Liver (tissue), 3 donors: ENCODE results near the gene NLRP6.

Source experiments
- CTCF ChIP-seq: fragments of 150-350 bp; IDR thresholded peaks from 2 replicates; pipeline ENCODE4 v1.5.1; 2017; ENCODE audit warnings: improper control_type of control experiment, low read depth, low read length; ENCODE audit not compliant: missing input control
- GABPA ChIP-seq, 2 donors: IDR thresholded peaks in 1 of 2; conservative IDR thresholded peaks in 1 of 2; 2 replicates each; pipeline ENCODE4 v1.6.1; 2016; ENCODE audit warnings: antibody characterized with exemption in 2 of 2, mild to moderate bottlenecking in 1 of 2, moderate library complexity in 1 of 2
- JUND ChIP-seq, 2 donors: IDR thresholded peaks; 2 replicates each; pipeline ENCODE4 v1.6.1; 2016; ENCODE audit warnings: antibody characterized with exemption in 2 of 2
- MAX ChIP-seq: IDR thresholded peaks from 2 replicates; pipeline ENCODE4 v1.6.1; 2016; ENCODE audit warnings: antibody characterized with exemption
- RXRA ChIP-seq, 2 donors: IDR thresholded peaks; 2 replicates each; pipeline ENCODE4 v1.6.1; 2017 to 2018; ENCODE audit warnings: antibody characterized with exemption in 2 of 2, mild to moderate bottlenecking in 1 of 2
- TAF1 ChIP-seq: conservative IDR thresholded peaks from 2 replicates; pipeline ENCODE4 v1.6.1; 2016; ENCODE audit warnings: antibody characterized with exemption, mild to moderate bottlenecking
- TF ChIP-seq, protein P1 (sequence below): IDR thresholded peaks from 2 replicates; pipeline ENCODE4 v1.6.1; 2016; ENCODE audit warnings: antibody characterized with exemption, mild to moderate bottlenecking
- donor health status: healthy.
- donor health status: healthy.

GRCh38 chr11:271319-271715 lies 6.9 kb upstream of the NLRP6 start:
- TF ChIP-seq CTCF (no peak), GABPA (IDR thresholded peaks at IDR 0.05 in 1 of 2, conservative IDR thresholded peaks at IDR 0.05 in 1 of 2) (no peak), JUND (IDR thresholded peaks at IDR 0.05) (no peak), TAF1 (no peak), MAX (no peak), RXRA (IDR thresholded peaks at IDR 0.05) (no peak)
- TF ChIP-seq, protein P1, sequence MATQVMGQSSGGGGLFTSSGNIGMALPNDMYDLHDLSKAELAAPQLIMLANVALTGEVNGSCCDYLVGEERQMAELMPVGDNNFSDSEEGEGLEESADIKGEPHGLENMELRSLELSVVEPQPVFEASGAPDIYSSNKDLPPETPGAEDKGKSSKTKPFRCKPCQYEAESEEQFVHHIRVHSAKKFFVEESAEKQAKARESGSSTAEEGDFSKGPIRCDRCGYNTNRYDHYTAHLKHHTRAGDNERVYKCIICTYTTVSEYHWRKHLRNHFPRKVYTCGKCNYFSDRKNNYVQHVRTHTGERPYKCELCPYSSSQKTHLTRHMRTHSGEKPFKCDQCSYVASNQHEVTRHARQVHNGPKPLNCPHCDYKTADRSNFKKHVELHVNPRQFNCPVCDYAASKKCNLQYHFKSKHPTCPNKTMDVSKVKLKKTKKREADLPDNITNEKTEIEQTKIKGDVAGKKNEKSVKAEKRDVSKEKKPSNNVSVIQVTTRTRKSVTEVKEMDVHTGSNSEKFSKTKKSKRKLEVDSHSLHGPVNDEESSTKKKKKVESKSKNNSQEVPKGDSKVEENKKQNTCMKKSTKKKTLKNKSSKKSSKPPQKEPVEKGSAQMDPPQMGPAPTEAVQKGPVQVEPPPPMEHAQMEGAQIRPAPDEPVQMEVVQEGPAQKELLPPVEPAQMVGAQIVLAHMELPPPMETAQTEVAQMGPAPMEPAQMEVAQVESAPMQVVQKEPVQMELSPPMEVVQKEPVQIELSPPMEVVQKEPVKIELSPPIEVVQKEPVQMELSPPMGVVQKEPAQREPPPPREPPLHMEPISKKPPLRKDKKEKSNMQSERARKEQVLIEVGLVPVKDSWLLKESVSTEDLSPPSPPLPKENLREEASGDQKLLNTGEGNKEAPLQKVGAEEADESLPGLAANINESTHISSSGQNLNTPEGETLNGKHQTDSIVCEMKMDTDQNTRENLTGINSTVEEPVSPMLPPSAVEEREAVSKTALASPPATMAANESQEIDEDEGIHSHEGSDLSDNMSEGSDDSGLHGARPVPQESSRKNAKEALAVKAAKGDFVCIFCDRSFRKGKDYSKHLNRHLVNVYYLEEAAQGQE = no peak
